Hindlimb muscle (tissue), 1 donor: Measurements from ENCODE around the gene CFAP92. TPM values are rescaled to one million over a fixed set of nuclear protein-coding genes. Genes with fewer than 3 reads are reported as not detected.

Experiments used
- DNase-seq: peaks from one replicate; pipeline ENCODE4 v3.0.0-alpha.2; 2013
- polyA plus RNA-seq: library from polyadenylated mRNA; unstranded; fragments of 120-200 nt; gene quantifications from one replicate; pipeline ENCODE4 v1.2.1, GENCODE V29; 2013; ENCODE audit not compliant: insufficient read length

Gene CFAP92, protein sequence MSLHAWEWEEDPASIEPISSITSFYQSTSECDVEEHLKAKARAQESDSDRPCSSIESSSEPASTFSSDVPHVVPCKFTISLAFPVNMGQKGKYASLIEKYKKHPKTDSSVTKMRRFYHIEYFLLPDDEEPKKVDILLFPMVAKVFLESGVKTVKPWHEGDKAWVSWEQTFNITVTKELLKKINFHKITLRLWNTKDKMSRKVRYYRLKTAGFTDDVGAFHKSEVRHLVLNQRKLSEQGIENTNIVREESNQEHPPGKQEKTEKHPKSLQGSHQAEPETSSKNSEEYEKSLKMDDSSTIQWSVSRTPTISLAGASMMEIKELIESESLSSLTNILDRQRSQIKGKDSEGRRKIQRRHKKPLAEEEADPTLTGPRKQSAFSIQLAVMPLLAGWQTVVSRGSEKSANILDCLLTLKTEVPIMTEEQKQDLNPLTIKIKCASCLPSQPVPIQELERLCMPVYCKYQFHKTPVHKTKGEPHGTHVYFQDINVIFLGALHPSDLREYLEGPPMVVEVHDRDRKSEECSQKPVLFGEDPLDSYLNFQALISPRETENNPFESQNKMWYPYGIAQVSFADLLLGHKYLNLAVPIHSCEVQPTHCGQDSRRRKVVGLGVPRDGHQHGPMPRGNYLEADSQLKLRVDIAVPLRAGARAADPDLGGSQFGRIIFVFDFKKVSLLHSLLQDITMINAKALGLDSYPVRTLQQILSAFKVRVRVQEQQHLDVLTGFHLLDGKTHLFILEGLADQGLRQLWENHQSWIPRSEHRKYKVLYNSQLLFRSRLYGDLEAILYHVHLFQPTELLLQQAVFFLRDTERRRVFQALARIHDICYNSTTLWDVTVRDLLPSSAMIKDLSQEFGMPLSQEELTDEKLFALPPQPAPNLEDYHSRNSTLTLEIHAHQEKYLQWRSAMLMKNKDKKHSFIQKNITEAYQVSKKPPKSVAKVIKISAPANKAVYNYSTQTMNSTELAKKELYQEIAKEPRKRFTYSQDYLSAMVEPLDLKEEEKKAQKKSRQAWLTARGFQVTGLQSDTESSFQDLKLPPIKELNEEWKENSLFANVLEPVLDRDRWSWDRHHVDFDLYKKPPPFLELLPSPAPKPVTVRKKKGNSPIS
- polyA plus RNA-seq, result 1.4 TPM

GRCh38 chr3:128993461-128994172 is at the start of gene CFAP92:
TSS of gene CFAP92 (minus strand) at chr3:128994076. CDS start at chr3:128993304, 772 bp downstream.
- peak; percentile 72 for DNase-seq

DNA sequence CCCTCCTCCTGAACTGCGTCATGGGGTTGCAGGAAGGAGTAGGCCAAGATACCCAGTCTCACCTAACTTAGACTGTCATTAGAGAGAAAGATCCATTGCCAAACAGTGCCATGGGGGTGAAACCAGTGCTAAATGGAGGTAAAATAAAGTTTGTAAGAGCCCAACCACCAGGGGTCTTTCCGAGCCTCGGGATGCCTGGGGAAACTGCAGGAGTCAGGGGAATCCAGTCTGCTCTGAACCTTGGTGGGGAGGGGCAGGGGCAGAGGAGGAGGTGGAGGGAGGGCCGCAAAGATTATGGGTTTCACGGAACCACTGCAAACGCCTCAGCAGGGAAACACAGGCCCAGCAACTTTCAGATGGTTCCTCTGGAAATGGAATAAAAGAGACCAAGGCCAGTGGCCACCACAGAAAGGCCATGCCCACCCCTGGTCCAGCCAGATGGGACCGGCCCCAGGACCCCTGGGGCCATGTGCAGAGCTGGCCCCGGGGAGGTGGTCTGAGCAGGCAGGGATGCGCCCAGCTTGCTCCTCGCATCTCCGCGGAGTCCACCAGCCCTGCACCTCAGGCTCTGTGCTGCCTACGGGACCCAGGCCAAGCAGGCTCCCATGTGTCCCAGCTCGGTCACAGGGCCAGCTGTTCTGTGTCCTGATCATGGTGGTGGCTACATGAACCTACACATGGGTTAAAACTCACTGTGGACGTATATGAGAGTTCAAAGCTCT is 46.9 kb upstream of the CFAP92 start:
- no peak for DNase-seq

DNA sequence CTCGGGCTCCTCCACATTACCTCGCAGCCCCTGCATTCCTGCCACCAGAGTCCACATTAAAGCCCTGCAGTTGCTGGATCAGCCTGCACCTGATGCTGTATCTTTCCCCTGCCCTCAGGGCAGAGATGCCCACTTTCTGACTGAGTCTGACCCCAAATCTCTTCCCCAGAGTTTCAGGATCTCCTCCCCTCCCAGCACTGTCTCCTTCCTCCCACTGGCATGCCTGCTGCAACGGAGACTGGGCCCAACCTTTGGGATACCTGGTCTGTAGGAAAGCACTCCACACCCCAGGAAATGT is 46.1 kb upstream of the CFAP92 start:
- no peak for DNase-seq

GRCh38 chr3:129039271-129040038 is 45.6 kb upstream of the CFAP92 start:
- DNase-seq, result no peak

- DNase-seq, result no peak
Observed at GRCh38 chr3:129038121-129038855, 44.4 kb upstream of the CFAP92 start.

DNA sequence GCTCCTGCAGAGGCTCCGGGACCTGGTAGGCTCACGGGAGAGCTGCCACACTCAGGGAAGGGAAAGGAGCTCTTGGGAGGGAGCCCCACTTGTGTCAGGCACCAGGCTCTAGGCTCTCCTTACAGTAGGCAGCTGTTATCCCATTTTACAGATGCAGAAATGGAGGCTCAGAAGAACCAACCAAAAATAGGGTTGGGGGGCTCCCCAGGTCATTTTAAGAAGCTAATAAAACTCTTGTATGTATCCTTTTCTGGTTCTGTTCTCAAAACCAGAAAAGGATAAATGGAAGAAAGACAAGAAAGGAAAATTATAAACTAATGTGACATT is 43.2 kb upstream of the CFAP92 start:
- DNase-seq, result no peak

DNA sequence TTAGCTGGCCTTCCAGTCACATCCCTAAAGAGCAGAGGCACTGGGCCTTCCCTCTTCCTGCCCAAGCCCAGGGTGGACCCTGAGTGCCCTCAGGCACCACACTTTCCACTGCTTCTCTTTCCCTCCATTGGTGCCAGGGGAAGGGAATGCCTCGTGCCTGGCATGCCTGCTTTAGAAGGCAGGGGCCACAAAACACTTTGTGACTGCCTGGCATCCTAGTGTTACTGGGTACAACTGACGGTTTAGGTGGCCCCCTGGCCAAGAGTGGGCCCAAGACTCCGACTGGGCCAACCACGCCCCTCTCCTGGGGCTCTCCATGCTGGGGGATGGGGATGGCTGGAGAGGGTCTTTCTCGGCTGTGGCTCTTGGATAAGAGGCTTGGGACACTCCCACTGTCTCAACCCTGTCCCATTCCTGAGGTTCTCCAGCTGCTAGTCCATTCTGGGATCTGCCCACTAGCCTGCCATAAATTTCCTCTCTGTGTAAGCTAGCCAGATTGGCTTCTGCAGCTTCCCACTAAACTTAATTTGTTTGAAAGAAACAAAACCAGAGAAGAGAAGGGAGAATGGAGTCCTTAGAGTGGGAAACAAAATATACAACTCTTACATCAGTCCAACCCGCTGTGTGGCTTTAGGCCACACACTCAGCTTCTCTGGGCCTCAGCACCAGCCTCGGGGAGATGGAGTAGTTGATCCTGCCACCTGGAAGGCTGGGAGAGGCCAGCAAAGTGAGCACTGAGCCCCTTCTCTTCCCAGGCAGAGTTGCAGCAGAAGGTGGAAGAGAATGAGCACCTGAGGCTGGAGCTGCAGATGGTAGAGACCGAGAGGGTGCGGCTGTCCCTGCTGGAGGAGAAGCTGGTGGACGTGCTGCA is 42.6 kb upstream of the CFAP92 start:
- DNase-seq, result no peak

DNA sequence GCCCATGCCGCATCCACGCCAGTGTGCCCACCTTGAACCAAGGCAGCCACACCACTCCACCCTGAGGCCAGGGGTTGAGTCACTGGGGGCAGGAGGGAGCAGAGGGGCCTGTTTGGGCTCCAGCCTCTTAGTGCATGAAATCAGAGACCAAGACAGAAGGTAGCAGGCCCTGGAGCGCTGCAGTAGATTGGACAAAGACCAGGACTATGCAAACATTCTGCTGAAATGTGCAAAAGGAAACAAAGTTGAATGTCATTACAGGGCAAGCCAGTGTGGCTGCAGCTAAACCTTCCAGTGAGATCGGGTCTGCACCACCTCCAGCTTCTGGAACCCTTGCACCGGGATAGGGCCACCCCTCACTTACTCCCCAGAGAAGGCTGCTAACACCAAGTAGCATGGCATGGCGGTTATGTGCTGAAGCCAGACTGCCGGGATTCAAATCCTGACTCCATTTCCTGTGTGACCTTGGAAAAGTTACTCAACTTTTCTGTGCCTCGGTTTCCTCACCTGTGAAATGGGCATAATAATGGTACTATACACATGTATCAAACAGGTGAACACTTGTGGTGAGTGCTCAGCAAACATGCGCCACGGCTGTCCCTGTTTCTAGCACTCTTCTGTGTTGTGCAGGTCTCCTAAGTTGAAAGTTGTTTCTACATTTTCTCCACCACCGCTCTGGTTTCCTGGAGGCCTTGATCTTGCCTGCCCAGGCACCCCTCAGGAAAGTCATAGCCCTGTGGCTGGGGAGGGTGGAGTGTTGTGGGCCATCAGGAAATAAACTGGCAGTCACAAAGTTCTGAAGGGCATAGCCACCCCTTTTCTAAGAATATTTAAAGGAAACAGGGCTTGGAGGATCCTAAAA is 41.7 kb upstream of the CFAP92 start:
- no peak for DNase-seq

DNA sequence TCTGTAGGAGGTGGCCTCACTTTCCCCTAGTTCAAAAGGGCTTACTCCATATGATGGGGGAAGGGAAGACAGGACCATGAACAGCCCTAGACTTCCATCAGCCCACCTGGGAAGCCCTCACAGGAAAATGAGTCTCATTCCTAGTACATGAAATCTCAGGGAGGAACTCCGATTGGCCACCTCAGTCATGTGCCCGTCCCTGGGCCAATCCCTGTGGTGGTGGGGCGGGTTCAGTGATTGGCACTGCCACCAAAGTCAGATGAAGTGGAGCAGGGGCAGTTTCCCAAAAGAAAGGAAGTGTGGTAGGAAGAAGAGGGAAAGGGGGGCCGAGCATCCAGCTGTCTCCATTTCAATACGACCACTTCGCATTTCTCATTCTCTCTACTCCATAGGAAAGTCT is 40.8 kb upstream of the CFAP92 start:
- no peak for DNase-seq

GRCh38 chr3:129033633-129034321 is 39.9 kb upstream of the CFAP92 start:
- no peak for DNase-seq

DNA sequence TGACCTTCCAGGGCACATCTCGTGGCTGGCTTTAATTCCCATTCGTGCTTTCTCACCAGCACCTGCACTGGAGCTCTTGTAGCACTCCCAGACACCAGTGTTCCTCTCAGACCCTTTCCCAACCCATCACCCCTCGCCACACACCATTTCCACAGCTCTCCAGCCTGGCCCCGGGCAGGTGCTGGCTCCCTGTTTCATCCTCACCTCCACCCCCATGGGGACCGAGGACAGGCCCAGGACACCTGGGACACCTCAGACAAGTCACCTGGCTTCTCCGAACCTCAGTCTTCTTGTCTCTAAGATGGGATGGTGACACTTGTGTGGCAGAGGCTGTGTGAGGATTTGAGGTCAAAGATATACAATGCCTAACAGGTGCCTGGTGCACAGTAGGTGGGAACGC is 39.3 kb upstream of the CFAP92 start:
- DNase-seq, result no peak

GRCh38 chr3:129032716-129033115 is 38.8 kb upstream of the CFAP92 start:
- DNase-seq, result no peak

DNA sequence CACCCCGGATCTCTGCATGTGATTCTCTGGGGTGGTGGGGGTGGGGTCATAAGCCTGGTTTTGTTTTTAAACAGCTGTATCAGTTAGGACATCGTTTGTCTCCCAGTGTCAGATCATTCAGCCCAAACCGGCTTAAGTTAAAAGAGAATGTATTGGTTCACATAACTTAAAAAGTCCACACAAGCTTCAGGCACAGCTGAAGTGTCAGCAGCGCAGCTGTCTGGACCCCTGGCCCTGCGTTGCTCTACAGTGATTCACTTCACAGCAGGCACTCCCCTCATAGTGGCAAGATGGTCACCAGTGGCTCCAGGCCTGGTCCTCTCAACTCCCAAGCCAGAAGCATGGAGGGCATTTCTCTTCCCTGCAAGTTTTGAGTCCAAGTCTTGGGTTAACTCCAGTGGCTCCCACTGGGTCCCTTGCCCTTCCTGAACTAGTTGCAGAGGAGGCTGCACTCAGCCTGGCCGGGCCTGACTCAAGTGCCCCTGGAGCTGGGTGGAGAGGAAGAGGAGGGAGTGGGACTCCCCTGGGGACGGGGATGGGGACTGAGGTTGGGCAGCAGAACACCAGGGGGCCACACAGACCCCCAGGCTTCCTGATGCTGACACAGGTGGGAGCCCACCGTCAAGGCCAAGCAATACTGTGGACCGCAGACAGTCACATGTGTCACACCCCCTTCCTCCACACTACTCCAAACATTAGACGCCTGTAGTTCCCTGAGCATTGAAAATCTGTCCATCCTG is 37.8 kb upstream of the CFAP92 start:
- no peak for DNase-seq

DNA sequence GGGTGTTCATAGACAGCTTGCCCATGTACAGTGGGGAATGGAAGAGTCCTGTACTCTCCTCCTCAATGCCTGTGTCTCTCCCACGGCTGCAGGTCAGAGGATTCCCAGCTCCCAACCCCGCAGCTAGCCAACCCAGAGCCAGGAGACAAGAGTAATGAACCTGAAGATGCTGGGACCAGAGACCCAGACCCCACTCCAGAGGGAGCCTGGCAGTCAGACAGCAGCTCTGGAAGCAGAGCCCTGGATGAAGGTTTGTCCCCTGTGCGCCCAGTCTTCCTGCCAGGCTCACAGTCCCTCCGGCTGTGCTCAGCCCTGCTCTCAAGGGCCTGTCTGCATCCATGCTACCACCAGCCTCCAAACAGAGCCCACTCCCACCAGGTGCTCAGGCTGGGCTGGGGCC is 36.7 kb upstream of the CFAP92 start:
- DNase-seq, result no peak

DNA sequence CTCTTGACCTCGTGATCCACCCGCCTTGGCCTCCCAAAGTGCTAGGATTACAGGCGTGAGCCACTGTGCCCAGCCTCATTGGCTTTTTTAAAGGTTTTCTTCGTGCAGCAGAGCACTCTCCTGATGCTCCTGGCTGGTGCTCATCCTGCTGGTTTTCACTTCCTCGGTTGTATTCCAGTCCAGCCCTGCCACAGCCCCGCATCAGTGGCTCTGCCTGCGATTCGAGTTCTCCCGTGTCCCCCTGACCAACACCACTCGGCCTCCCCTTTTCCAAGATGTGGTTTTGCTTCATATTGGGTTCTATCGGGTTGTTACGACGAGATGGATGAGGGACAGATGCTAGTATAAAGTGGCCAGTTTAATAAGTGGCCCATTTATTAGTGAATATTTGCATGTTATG is 35.0 kb upstream of the CFAP92 start:
- DNase-seq, result no peak

DNA sequence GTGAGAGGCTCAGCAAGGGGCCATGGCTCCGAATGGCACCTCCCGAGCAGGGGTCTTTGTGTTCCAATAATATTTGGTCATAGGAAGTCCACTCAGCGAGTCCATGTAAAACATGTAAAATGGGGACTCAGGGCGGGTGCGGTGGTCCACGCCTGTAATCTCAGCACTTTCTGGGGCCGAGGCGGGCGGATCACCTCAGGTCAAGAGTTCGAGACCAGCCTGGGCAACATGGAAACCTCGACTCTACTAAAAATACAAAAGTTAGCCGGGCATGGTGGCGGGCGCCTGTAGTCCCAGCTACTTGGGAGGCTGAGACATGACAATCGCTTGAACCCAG is 33.6 kb upstream of the CFAP92 start:
- DNase-seq, result no peak
